CD4-positive, alpha-beta T cell treated with Interleukin-12 subunit alpha and Interleukin-12 subunit beta, for 1 hour (primary cell): Measurements from ENCODE around the gene NUTM2G.
"Not testable (repeated sequence)": the region's sequence is repeated elsewhere in the genome, so short reads cannot be mapped to it uniquely, and the experiment has no call there.

Source experiments
- DNase-seq: peaks from one replicate; pipeline ENCODE4 v3.0.0-alpha.2; 2020

Gene NUTM2G

GRCh38 chr9:96950539-96950938 lies 21.9 kb downstream of the NUTM2G start:
- not testable (repeated sequence) for DNase-seq

GRCh38 chr9:96967591-96967990 lies 38.9 kb downstream of the NUTM2G start:
- DNase-seq: not testable (repeated sequence)

- not testable (repeated sequence) for DNase-seq
Measured at GRCh38 chr9:96972552-96972951, 43.9 kb downstream of the NUTM2G start.

- not testable (repeated sequence) for DNase-seq
Measured at GRCh38 chr9:96974037-96974436, 45.4 kb downstream of the NUTM2G start.

- DNase-seq: not testable (repeated sequence)
Measured at GRCh38 chr9:96983496-96984122, 55.0 kb downstream of the NUTM2G start.

GRCh38 chr9:96984139-96984538 lies 55.5 kb downstream of the NUTM2G start:
- not testable (repeated sequence) for DNase-seq

- DNase-seq: not testable (repeated sequence)
Measured at GRCh38 chr9:96984887-96985286, 56.2 kb downstream of the NUTM2G start.
